ENCODE data around the gene NAP1L5.

NAP1L5 gene

GRCh38 chr4:88697588-88698329, at the start of gene NAP1L5:
NAP1L5 (minus strand) TSS chr4:88697829; CDS start chr4:88697754, 75 bp downstream.
- no peak within 1 kb of the TSS for H3K27ac ChIP-seq
- no peak for TF ChIP-seq CTCF (IDR thresholded peaks at IDR 0.05)
- TF ChIP-seq ZFX (IDR thresholded peaks at IDR 0.05; ENCODE audit: borderline replicate concordance) = no peak

- no peak overlapping the region for H3K27ac ChIP-seq
- TF ChIP-seq ZFX (IDR thresholded peaks at IDR 0.05; ENCODE audit: borderline replicate concordance) = no peak
- TF ChIP-seq CTCF (IDR thresholded peaks at IDR 0.05) = no peak
Measured at GRCh38 chr4:88747351-88747750, 49.7 kb upstream of the NAP1L5 start.

GRCh38 chr4:88746206-88746605, 48.6 kb upstream of the NAP1L5 start:
- no peak overlapping the region for H3K27ac ChIP-seq
- no peak for TF ChIP-seq CTCF (IDR thresholded peaks at IDR 0.05)
- no peak for TF ChIP-seq ZFX (IDR thresholded peaks at IDR 0.05; ENCODE audit: borderline replicate concordance)

GRCh38 chr4:88745581-88746163, 48.0 kb upstream of the NAP1L5 start:
- TF ChIP-seq CTCF (IDR thresholded peaks at IDR 0.05) (no peak), ZFX (IDR thresholded peaks at IDR 0.05; ENCODE audit: borderline replicate concordance) (no peak)
- H3K27ac ChIP-seq = no peak overlapping the region

GRCh38 chr4:88745175-88745574, 47.5 kb upstream of the NAP1L5 start:
- no peak overlapping the region for H3K27ac ChIP-seq
- TF ChIP-seq CTCF (IDR thresholded peaks at IDR 0.05) (no peak), ZFX (IDR thresholded peaks at IDR 0.05; ENCODE audit: borderline replicate concordance) (no peak)

GRCh38 chr4:88744609-88745008, 47.0 kb upstream of the NAP1L5 start:
- no peak overlapping the region for H3K27ac ChIP-seq
- no peak for TF ChIP-seq CTCF (IDR thresholded peaks at IDR 0.05)
- no peak for TF ChIP-seq ZFX (IDR thresholded peaks at IDR 0.05; ENCODE audit: borderline replicate concordance)

GRCh38 chr4:88743696-88744095, 46.1 kb upstream of the NAP1L5 start:
- no peak for TF ChIP-seq CTCF (IDR thresholded peaks at IDR 0.05)
- TF ChIP-seq ZFX (IDR thresholded peaks at IDR 0.05; ENCODE audit: borderline replicate concordance) = no peak
- H3K27ac ChIP-seq = no peak overlapping the region
